Vagina (tissue), 2 donors: Measurements from ENCODE around the gene ADARB2. TPM values are rescaled to one million over a fixed set of nuclear protein-coding genes. Genes with fewer than 3 reads are reported as not detected.

ENCODE experiments used
- DNase-seq, 2 donors: peaks; one replicate each; pipeline ENCODE4 v3.0.0-alpha.2; 2017; ENCODE audit errors: extremely low spot score in 2 of 2
- H3K27ac ChIP-seq: fragments of 200-600 bp; sonication (generic); one replicate; pipeline ENCODE4 v1.5.1; 2019
- H3K27me3 ChIP-seq: fragments of 200-600 bp; sonication (generic); one replicate; pipeline ENCODE4 v1.5.1; 2019
- H3K36me3 ChIP-seq, 2 donors: fragments of 200-600 bp; sonication (generic); one replicate each; pipeline ENCODE4 v1.5.1; 2017 to 2019
- H3K4me1 ChIP-seq: fragments of 200-600 bp; sonication (generic); one replicate; pipeline ENCODE4 v1.5.1; 2019
- H3K4me3 ChIP-seq, 2 donors: fragments of 200-600 bp; sonication (generic); 1 replicate in 1 of 2; 2 replicates in 1 of 2; pipeline ENCODE4 v1.5.1; 2016 to 2019
- H3K9me3 ChIP-seq: fragments of 200-600 bp; sonication (generic); one replicate; pipeline ENCODE4 v1.5.1; 2019
- POLR2A ChIP-seq, 2 donors: fragments of 450-650 bp; IDR thresholded peaks; one replicate each; pipeline ENCODE4 v1.6.1; 2017; ENCODE audit warnings: antibody characterized with exemption in 2 of 2, mild to moderate bottlenecking in 2 of 2, moderate library complexity in 2 of 2
- POLR2AphosphoS5 ChIP-seq, 2 donors: sonication (generic); formaldehyde crosslinking; IDR thresholded peaks; one replicate each; pipeline ENCODE4 v1.9.0; 2017; ENCODE audit warnings: antibody characterized with exemption in 2 of 2, mild to moderate bottlenecking in 2 of 2, low read depth in 1 of 2; ENCODE audit not compliant: insufficient read depth in 1 of 2
- intact Hi-C: fragments of 100-400 bp; cut with DNase I; formaldehyde crosslinking; loops from one replicate; pipeline ENCODE4 v1.15.1; 2023
- total RNA-seq: library from RNA; depleted of rRNA; stranded (reverse); fragments of >200 nt; gene quantifications from one replicate; pipeline ENCODE4 v1.2.3, GENCODE V29; 2016
- TF ChIP-seq, protein P1 (sequence below), 3 experiments: fragments of 450-650 bp in 2 of 3; fragments of 200-600 bp in 1 of 3; sonication (generic) in 1 of 3; IDR thresholded peaks; one replicate each; pipeline ENCODE4 v1.5.1; 2017 to 2019; ENCODE audit warnings: antibody characterized with exemption in 3 of 3, mild to moderate bottlenecking in 2 of 3, moderate library complexity in 2 of 3

ADARB2 gene
- total RNA-seq, 1 donor from 2014 or later = 3.4 TPM

DNA sequence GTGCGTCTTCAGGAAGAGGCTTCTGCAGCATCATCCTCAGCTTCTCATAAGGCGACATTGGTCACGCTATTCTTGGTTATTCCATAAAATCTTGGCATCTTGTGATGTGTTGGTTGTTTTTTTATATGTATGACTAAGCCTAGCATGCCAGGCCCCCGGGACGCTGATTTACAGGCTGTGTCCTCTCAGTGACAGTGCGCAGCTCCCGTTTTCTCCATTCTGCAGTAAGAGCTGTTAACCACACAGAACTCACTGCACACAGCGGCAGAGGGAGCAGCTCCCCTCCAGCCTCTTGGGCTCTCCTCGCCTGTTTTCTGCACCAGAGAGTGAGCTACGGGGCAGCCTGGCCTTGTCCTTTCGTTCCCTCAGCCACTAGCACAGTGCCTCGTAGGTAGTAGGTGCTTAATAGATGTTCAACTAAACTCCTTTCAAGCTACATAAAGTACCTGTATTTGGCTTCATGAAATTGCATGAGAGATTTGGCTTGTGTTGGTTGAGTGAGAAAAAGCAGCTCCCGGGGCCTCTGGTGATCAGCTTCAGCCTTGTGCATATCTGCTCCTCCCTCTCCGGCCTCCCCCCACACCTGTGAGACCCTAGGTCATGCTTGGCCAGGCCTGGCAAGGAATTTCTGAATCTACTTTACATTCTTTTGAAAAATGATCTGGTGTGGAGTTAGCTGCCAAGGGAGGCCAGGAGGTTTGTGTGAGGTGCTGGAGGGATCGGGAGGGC lies 564.9 kb downstream of the ADARB2 start:
- no peak for DNase-seq
- Histone ChIP-seq H3K36me3 (no peaks in the 10 kb centered on the region), H3K9me3 (no peaks in the 10 kb centered on the region), H3K27ac (no peak overlapping the region), H3K27me3 (no peaks in the 10 kb centered on the region), H3K4me1 (no peaks in the 10 kb centered on the region), H3K4me3 (no peak overlapping the region)
- intact Hi-C loops = no loop called here
- TF ChIP-seq, protein P1, sequence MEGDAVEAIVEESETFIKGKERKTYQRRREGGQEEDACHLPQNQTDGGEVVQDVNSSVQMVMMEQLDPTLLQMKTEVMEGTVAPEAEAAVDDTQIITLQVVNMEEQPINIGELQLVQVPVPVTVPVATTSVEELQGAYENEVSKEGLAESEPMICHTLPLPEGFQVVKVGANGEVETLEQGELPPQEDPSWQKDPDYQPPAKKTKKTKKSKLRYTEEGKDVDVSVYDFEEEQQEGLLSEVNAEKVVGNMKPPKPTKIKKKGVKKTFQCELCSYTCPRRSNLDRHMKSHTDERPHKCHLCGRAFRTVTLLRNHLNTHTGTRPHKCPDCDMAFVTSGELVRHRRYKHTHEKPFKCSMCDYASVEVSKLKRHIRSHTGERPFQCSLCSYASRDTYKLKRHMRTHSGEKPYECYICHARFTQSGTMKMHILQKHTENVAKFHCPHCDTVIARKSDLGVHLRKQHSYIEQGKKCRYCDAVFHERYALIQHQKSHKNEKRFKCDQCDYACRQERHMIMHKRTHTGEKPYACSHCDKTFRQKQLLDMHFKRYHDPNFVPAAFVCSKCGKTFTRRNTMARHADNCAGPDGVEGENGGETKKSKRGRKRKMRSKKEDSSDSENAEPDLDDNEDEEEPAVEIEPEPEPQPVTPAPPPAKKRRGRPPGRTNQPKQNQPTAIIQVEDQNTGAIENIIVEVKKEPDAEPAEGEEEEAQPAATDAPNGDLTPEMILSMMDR (IDR thresholded peaks at IDR 0.05) = no peak
- TF ChIP-seq POLR2AphosphoS5 (IDR thresholded peaks at IDR 0.05; ENCODE audit: insufficient read depth in 1 of 2, low read depth in 1 of 2) (no peak), POLR2A (IDR thresholded peaks at IDR 0.05) (no peak)

DNA sequence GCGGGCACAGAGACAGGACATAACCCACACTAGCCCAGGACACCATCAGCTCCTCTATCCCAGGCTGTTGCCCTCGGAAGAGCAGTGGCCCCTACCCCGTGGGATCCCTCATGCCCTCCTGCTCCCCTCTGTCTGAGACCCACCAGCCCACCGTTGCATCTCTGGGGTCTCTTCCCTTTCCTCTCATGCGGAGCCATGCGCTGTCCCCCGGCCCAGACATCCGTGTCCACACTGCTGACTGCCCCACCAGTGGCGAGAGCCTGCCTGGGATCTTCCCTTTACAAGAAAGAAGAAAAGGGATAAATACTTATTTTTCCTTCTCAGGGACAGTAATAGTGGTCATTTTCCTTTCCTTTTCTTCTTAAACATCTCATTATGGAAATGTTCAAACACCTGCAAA lies 565.7 kb downstream of the ADARB2 start:
- intact Hi-C loops = no loop called here
- TF ChIP-seq, protein P1 (IDR thresholded peaks at IDR 0.05) = no peak
- TF ChIP-seq POLR2A (IDR thresholded peaks at IDR 0.05) (no peak), POLR2AphosphoS5 (IDR thresholded peaks at IDR 0.05; ENCODE audit: insufficient read depth in 1 of 2, low read depth in 1 of 2) (no peak)
- no peak overlapping the region for H3K27ac ChIP-seq
- no peaks in the 10 kb centered on the region for H3K27me3 ChIP-seq
- DNase-seq = no peak
- H3K9me3 ChIP-seq = no peaks in the 10 kb centered on the region
- no peaks in the 10 kb centered on the region for H3K4me1 ChIP-seq
- H3K4me3 ChIP-seq = no peak overlapping the region
- H3K36me3 ChIP-seq = no peaks in the 10 kb centered on the region

DNA sequence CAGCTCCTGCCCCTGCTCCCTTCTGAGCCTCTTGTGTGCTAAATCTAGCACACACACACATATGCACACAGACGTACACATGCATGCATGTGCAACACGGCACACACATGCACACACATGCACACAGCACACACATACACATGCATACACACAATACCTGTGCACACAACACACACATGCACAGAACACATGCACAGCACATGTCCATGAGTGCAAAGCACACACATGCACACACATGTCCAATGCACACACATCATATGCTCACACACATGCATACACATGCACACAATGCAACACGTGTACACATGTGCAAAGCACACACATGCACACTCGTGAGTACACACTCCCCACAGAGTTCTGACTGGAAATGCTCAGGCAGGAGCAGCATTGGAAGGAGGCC lies 566.1 kb downstream of the ADARB2 start:
- Histone ChIP-seq H3K36me3 (no peaks in the 10 kb centered on the region), H3K27me3 (no peaks in the 10 kb centered on the region), H3K4me3 (no peak overlapping the region), H3K27ac (no peak overlapping the region), H3K9me3 (no peaks in the 10 kb centered on the region), H3K4me1 (no peaks in the 10 kb centered on the region)
- intact Hi-C loops = no loop called here
- no peak for TF ChIP-seq POLR2A (IDR thresholded peaks at IDR 0.05)
- DNase-seq = no peak

DNA sequence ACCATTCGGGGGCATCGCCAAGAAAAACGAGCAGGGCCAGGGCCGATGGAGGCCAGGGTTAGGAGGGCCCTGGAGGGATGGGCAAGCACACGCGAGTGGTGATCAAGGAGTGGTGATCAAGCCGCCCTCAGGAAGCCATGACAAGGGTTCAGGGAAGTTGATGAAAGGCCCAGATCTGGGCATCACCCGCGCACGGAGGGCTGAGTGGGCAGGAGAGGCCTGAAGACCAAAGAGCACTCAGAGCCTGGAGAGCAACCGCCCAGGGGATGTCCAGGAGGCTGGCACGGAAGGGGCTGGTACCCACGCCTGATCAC lies 566.5 kb downstream of the ADARB2 start:
- intact Hi-C loops = no loop called here
- TF ChIP-seq POLR2AphosphoS5 (IDR thresholded peaks at IDR 0.05; ENCODE audit: insufficient read depth in 1 of 2, low read depth in 1 of 2) (no peak), POLR2A (IDR thresholded peaks at IDR 0.05) (no peak)
- TF ChIP-seq, protein P1 (IDR thresholded peaks at IDR 0.05) = no peak
- H3K36me3 ChIP-seq = no peaks in the 10 kb centered on the region
- no peak overlapping the region for H3K27ac ChIP-seq
- no peaks in the 10 kb centered on the region for H3K9me3 ChIP-seq
- no peak overlapping the region for H3K4me3 ChIP-seq
- no peaks in the 10 kb centered on the region for H3K4me1 ChIP-seq
- no peak for DNase-seq
- H3K27me3 ChIP-seq = no peaks in the 10 kb centered on the region

DNA sequence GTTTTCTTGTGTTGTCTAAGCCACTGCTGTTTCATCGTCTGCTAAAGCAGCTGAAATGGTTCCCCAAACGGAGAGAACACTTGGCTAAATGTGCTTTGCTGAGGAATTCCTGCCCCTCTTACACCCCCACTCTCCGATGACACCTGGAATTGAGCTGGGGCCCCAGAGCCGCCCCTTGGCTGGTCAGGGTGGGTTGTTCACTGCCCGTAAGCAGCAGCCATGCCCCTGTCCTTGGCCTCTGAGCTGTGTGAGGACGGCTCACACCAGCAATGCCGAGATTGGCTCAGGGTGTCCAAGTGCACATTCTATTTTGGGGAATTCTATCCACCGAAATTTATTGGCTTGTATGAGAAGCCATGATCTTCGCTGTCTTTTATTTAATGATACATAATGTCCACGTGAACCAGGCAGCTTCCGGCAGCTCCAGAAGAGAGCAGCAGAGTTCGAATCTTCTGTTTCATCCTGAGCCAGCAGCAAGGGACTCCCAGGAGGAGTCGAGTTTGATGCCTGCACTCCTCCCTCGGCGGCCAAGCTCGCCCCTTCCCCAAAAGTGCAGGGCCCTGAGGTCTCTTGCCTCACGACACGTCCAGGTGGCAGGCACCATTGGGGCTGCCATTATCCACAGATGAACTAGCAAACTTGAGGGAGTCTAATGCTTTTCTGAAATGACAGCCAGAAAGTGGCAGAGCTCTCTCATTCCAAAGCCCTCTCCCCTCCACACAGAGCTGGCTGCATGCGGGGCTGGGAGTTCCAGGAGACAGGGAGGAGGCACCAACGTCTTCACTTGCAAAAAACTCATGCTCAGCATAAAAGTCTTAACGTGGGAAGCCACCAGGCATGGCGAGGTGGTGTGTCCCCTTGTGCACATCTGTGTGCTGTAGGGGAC lies 567.1 kb downstream of the ADARB2 start:
- no peaks in the 10 kb centered on the region for H3K4me1 ChIP-seq
- DNase-seq = no peak
- intact Hi-C loops = no loop called here
- no peaks in the 10 kb centered on the region for H3K9me3 ChIP-seq
- no peak overlapping the region for H3K4me3 ChIP-seq
- TF ChIP-seq POLR2AphosphoS5 (IDR thresholded peaks at IDR 0.05; ENCODE audit: insufficient read depth in 1 of 2, low read depth in 1 of 2) (no peak), POLR2A (IDR thresholded peaks at IDR 0.05) (no peak)
- TF ChIP-seq, protein P1 (IDR thresholded peaks at IDR 0.05) = no peak
- H3K36me3 ChIP-seq = no peaks in the 10 kb centered on the region
- H3K27ac ChIP-seq = no peak overlapping the region
- H3K27me3 ChIP-seq = no peaks in the 10 kb centered on the region
